Liver (tissue), 3 donors: ENCODE results near the gene MBLAC1.

ENCODE experiments used
- NR2F2 ChIP-seq: IDR thresholded peaks from 2 replicates; pipeline ENCODE4 v1.6.1; 2016; ENCODE audit warnings: antibody characterized with exemption
- TF ChIP-seq, protein P1 (sequence below): fragments of 150-350 bp; IDR thresholded peaks from 2 replicates; pipeline ENCODE4 v1.5.1; 2017; ENCODE audit warnings: improper control_type of control experiment, low read depth, low read length; ENCODE audit not compliant: missing input control
- donor health status: healthy.
- donor health status: healthy.

DNA sequence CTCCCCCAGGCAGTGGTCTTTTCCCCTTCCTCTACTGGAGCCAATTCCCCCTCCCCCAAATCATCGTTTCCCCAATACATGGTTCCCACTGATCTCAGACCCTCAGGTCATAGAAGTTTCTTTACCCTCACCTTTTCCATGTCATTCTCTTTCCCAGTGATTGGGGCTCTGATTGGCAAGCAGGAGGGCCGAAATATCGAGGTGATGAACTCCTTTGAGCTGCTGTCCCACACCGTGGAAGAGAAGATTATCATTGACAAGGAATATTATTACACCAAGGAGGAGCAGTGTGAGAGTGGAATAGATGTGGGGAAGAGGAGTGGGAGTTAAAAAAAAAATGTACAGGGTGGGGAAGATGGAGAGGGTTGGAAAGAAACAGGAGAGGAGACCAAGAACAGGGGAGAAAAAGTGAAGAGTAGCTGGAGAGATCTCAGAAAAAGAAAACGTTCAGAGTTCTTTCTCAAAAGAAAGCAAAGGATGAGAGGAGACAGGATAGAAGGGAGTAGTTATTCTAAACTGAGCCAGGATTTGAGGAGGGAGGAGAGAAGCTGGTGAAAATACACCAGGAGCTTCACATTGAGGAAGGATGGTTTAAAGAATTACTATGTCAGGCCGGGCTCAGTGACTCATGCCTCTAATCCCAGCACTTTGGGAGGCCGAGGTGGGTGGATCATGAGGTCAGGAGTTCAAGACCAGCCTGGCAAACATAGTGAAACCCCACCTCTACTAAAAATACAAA is 37.1 kb upstream of the MBLAC1 start:
- TF ChIP-seq, protein P1, sequence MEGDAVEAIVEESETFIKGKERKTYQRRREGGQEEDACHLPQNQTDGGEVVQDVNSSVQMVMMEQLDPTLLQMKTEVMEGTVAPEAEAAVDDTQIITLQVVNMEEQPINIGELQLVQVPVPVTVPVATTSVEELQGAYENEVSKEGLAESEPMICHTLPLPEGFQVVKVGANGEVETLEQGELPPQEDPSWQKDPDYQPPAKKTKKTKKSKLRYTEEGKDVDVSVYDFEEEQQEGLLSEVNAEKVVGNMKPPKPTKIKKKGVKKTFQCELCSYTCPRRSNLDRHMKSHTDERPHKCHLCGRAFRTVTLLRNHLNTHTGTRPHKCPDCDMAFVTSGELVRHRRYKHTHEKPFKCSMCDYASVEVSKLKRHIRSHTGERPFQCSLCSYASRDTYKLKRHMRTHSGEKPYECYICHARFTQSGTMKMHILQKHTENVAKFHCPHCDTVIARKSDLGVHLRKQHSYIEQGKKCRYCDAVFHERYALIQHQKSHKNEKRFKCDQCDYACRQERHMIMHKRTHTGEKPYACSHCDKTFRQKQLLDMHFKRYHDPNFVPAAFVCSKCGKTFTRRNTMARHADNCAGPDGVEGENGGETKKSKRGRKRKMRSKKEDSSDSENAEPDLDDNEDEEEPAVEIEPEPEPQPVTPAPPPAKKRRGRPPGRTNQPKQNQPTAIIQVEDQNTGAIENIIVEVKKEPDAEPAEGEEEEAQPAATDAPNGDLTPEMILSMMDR: no peak
- TF ChIP-seq NR2F2: no peak
